HG02798 (cell line): ENCODE results near the gene SPTBN1.

ENCODE experiments used
- ATAC-seq: cut with Tn5 transposase; IDR thresholded peaks from one replicate; pipeline ENCODE4 v1.9.1; 2021; ENCODE audit warnings: mild to moderate bottlenecking; ENCODE audit not compliant: unreplicated experiment, poor library complexity

Gene SPTBN1

DNA sequence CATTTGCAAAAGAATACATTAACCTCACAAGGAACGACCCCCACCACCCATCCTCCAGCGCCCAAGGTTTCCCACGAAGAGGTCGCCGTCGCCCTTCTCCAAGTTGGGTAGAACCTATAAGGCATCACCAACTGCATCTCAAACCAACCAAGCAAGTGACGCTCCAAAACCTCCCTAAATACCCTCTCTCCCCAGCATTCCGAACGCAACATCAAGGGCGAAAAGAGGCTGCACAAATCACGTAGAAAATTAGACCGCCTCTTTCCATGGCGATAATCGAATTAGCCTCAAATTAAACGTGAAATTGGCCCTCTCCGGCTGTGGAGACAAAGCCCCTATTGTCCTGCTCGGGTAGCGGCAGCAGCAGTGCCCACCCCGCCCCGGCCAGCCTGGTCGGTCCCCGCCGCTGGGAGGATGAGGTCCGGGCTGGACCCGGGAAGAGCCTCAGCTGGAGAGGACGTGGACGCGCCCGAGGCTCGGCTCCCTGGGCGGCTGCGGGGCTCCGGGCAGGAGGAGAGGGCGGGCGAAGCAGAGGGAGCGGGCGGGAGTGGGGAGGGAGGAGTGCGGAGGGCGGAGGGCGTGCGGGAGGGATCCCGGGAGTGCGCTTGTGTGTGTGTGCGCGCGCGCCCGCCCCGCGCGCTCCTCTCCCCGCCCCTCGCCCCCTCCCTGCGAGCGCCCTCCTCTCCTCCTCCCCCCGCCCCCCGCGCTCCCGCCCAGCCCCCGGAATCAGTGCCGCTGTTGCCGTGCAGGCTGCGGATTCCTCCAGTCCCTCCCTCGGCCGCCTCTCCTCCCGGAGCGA, at the start of gene SPTBN1:
TSS of gene SPTBN1 (plus strand) at position 765 of the 799 bp plus-strand sequence. CDS start 70,092 bp downstream, outside the sequence.
- peak; percentile 53 for ATAC-seq

DNA sequence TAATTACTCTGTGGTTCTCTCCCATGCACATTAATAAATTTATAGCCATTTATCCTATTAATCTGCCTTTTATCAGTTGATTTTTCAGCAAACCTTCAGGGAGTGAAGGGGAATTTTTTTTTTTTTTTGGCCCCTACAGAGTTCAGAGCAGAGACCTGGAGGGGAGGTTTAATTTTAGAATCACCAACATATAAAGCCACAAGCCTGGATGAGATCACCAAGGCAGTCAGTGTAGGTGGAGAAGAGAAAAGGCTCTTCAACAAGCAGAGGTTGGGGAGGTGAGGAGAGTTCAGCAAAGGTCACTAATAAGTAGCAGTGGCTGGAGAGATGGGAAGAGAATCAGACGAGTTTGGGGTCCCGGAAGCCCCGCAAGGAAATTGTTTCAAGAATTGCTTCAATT, 48.4 kb upstream of the SPTBN1 start:
- no peak for ATAC-seq

- ATAC-seq, result no peak
Observed at GRCh38 chr2:54408288-54408687, 47.8 kb upstream of the SPTBN1 start.

DNA sequence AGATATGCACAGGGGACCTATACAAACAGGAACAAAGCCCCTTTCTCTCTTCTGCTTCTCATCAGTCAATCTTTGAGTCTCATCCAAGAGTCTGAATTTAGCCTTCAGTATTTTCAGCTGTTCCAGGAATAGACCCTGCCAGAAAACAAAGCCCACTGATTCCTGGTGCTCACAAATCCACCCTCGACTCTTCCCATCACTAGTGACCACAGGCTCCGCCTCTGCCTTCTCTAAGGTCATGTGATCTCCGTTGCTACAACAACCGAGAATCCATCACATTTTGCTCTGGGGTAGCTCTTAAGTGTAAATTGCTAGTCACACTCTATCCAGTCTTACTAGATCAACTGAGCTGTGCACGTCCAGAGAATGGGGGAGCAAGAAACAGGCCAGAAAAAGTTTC, 46.4 kb upstream of the SPTBN1 start:
- no peak for ATAC-seq

- ATAC-seq, result no peak
Observed at GRCh38 chr2:54411801-54412354, 44.2 kb upstream of the SPTBN1 start.

DNA sequence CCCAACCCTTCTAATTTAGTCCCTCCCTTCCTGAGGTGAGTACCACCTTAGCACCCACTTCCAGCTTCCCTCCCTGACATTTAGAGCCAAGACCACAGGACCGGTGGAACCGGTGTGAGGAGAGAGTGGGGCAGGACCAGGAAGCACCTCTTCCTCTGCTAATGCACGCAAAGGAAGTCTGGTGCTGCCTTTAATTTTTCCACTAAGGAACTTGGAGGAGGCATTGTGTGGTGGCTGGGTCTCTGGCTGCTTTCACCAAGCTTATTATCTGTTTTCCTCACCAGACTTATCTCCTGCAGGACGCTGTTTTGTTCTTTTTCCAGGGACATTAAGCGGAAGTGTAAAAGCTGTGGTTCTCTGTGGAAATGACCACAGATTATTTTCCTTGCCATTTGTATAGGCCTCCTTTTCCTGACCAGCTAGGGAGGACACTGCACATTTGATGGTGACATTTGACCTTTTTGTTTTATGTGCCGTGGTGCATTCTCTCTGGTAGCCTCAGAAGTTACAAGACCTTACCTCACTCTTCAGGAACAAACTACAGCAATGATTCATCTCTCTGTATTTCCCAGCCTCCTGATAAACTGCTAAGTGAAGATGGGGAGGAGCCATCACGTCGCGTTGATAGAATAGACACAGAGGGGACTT, 39.8 kb upstream of the SPTBN1 start:
- ATAC-seq, result no peak

DNA sequence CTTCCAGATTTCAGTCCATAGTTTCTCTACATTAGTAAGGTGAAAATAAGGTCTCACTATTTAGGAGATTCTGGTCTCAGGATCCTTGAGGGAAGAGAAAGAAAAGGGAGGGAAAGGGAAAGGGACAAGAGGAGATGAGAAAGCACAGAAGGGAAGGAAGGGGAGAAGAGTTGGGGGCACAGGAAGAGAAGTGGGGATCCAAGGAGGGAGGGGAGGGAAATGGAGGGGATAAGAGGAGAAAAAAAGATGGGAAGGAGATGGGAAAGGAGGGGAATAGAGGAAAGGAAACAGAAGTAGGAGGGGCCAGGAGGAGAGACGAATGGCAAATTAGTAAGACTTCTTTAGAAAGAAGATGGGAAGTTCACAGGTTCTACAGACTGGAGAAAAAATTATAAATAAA, 39.2 kb upstream of the SPTBN1 start:
- ATAC-seq, result no peak

- no peak for ATAC-seq
Observed at GRCh38 chr2:54417577-54417976, 38.5 kb upstream of the SPTBN1 start.

DNA sequence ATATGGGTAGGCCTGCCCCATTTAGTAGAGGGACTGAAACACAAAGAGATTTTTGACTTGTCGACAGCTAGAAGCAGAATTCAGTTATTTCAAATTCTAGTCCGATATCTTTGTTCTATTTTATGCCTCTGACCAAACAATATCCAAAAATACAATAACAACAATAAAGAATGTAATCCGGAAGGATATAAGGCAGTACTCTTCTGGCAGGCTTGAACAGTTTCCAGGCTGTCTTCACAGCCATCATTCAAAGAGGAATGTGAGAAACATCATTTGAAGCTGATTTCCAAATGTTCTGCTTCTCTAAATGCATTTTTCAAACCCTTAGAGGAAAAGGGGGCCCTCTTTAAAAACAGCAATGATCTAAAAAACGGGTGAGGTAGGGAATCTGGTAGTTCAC, 36.7 kb upstream of the SPTBN1 start:
- ATAC-seq, result no peak

GRCh38 chr2:54419855-54420523, 36.1 kb upstream of the SPTBN1 start:
- no peak for ATAC-seq

- no peak for ATAC-seq
Observed at GRCh38 chr2:54420524-54421172, 35.5 kb upstream of the SPTBN1 start.

- ATAC-seq, result no peak
Observed at GRCh38 chr2:54422072-54422581, 34.0 kb upstream of the SPTBN1 start.

DNA sequence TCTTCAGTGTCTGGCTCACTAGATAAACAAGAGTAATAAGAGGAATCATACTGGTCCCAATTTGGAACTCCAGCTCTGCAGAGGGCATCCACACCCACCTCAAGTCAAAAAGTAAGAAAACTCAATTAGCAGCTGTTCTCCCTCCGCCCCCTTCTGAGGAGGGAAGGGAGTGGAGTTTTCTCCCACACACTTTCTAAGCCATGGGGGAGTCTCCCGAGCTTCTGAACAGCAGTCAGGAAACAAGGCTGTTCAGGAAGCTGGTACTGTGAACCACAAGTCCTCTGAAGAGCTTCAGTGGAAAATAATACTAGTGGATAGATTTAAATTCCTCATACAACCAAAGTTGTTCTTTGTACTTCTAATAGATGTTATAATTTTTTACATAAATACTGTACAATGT, 32.9 kb upstream of the SPTBN1 start:
- no peak for ATAC-seq

DNA sequence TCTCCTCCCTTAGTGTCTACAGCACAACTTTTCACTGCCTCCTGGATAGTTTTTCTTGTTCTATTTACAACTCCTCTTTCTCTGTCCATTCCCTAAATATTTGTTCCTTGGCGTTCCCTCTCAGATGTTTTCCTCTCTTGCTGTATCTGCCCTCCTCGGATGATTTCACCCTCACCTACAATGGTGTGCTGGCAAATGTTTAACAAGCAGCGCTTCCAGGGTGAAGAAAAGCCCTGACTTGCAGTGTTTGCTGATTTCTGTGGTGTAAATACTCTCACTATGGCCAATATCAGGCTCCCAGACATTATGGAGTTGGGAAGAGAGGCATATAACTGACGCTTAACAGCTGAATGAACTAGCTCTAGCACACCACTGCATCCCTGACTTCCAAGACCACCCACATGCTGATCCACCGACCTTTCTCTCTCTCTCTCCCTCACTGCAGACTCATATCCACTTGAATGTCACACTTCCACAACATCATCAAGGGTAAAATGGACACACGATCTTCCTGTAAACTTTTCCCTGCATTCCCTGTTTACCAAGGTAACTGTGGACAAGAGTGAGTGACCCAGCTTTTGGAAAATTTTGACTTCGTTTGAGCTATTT, 31.5 kb upstream of the SPTBN1 start:
- no peak for ATAC-seq

GRCh38 chr2:54428108-54428831, 27.9 kb upstream of the SPTBN1 start:
- ATAC-seq, result no peak

- no peak for ATAC-seq
Observed at GRCh38 chr2:54429054-54429453, 27.1 kb upstream of the SPTBN1 start.

GRCh38 chr2:54429811-54430551, 26.1 kb upstream of the SPTBN1 start:
- no peak for ATAC-seq

GRCh38 chr2:54430649-54431048, 25.5 kb upstream of the SPTBN1 start:
- ATAC-seq, result no peak
